ENCODE data around the gene DCTD.
"Not testable (repeated sequence)": the region's sequence is repeated elsewhere in the genome, so short reads cannot be mapped to it uniquely, and the experiment has no call there.

Gene DCTD

GRCh38 chr4:182920676-182921075 lies 3.5 kb upstream of the DCTD start:
- no peak for DNase-seq

GRCh38 chr4:182918791-182919302 lies 1.7 kb upstream of the DCTD start:
- DNase-seq = no peak

- DNase-seq = no peak
Observed at GRCh38 chr4:182918044-182918607, 940 bp upstream of the DCTD start.

- DNase-seq = peak in 1 of 2 experiments; percentile 1
Observed at GRCh38 chr4:182916483-182917181, 554 bp downstream of the DCTD start.

GRCh38 chr4:182914357-182914756 lies 2.8 kb downstream of the DCTD start:
- DNase-seq = no peak

GRCh38 chr4:182913621-182914020 lies 3.6 kb downstream of the DCTD start:
- no peak for DNase-seq

GRCh38 chr4:182913036-182913435 lies 4.2 kb downstream of the DCTD start:
- no peak for DNase-seq

DNA sequence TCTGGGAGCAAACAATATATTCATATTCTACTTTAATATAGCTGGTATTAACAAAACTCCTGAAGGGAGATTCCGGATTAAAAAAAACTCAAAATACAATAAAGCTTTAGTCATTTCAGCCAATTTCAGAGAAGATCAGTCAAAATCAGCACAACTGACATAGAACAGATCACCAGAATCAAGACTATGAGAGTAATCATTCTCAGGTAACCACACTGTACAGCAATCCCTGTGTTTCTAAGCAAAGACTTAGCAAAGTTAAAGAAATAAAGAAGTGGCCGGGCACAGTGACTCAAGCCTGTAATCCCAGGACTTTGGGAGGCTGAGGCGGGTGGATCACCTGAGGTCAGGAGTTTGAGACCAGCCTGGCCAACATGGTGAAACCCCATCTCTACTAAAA lies 9.1 kb downstream of the DCTD start:
- no peak for DNase-seq

GRCh38 chr4:182907396-182907795 lies 9.8 kb downstream of the DCTD start:
- no peak for DNase-seq

DNA sequence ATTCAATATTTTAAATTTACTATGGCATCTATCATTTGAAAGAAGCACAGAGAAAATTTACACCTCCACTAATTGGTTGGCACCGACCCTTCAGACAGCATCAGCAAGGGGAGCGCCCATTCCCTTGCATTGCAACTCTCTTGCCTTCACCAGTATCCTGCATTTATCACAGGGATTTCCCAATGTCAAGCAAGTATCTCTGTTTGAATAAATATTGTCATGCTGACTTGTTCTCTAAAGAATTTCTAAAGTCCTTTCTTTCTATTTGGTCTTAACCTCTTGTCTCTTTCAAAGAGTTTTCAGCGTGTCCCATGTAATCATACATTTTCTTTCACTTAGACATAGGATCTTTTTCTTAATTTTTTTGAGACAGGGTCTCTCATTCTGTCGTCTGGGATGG lies 10.4 kb downstream of the DCTD start:
- DNase-seq = no peak

DNA sequence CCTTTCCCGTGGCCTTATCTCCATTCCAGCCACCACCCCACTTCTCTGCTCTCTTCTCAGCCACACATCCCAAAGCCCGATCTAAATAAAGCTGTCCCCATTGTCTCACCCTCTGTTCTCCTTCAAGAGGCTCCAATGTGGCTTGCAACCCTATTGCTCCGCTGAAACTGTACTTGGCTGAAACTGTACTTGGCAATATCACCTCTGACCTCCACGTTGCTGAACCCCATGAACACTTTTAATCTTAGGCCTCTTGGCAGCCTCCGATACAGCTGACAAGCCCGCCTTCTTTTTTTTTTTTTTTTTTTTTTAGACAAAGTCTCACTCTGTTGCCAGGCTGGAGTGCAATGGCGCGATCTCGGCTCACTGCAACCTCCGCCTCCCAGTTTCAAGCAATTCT lies 12.1 kb downstream of the DCTD start:
- DNase-seq = no peak

GRCh38 chr4:182904211-182904761 lies 12.9 kb downstream of the DCTD start:
- no peak for DNase-seq

GRCh38 chr4:182903013-182903412 lies 14.2 kb downstream of the DCTD start:
- no peak for DNase-seq

- no peak for DNase-seq
Observed at GRCh38 chr4:182901337-182901736, 15.8 kb downstream of the DCTD start.

- not testable (repeated sequence) for DNase-seq
Observed at GRCh38 chr4:182900021-182900420, 17.2 kb downstream of the DCTD start.

DNA sequence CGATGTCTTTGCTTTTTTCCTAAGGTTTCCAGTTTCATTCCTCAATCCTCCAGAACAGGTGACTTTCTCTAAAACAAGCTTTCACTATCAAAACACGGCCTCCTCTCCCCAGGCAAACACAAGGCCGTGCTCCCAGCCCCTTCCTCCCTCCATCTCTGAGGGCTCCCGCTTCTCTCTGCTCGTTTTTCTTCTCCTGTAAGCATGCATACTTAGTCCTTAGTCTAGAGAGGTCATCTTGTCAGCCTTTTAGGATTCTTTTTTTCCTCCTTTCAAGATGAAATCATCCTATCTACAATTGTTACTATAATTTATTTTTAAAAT lies 18.7 kb downstream of the DCTD start:
- no peak for DNase-seq

DNA sequence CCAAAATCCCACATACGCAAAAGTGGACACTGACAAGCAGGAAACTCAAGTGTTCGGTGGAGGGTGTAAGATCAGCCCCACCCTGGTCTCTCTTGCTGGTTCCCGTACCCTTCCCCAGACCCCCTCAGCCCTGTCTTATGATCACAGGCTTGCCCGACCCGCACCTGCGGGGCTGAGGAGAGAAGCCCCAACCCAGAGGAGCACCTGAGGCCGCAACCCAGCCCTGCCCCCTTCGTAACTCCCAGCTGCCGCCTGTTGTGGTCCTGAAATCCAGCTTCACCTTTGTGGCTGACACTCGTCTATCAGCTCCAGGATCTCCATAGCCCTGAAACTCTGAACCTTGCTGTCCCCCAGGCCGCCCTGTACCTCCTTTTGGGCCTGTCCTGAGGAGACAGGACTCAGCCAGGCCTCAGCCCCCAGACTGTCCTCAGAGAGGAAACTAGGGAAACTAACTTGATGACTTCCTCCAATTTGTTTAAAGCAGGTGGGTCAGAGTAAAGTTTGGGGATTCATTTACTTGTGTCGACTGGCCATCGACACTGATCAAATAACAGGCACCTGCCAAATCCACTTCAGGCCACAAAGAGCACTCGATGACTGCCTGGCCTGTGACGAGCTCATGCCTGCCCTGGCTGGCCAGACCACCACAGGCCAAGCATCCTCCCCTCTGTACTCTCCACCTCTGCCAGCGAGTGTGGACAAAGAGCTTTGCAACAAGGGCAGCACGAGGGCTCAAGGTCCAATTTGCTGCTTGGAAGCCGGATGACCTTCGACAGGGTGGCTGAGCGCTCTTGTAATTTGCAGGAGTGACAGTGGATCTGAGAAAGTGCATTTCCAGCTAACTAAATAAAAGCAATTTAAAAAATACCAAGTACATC lies 19.3 kb downstream of the DCTD start:
- no peak for DNase-seq

DNA sequence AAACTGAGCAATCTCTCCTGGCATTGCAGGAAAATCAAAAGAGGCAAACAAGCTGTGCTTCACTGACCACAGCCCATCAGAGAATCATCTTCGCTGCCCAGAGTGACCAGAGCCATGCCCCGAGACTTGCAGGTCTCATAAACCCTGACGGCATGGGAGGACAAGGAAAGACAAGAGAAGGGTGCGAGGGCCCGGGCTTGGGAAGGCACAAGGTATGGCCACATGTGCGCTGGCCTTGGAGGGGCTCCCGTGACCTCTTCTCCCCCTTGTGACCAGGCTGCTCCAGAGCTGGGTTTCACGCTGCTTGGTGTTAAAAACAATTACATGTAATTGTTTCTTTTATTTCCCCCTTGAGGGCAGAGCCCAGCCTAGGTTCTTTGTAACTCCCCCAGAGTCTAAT lies 20.8 kb downstream of the DCTD start:
- DNase-seq = no peak

- DNase-seq = no peak
Observed at GRCh38 chr4:182895791-182896292, 21.3 kb downstream of the DCTD start.

DNA sequence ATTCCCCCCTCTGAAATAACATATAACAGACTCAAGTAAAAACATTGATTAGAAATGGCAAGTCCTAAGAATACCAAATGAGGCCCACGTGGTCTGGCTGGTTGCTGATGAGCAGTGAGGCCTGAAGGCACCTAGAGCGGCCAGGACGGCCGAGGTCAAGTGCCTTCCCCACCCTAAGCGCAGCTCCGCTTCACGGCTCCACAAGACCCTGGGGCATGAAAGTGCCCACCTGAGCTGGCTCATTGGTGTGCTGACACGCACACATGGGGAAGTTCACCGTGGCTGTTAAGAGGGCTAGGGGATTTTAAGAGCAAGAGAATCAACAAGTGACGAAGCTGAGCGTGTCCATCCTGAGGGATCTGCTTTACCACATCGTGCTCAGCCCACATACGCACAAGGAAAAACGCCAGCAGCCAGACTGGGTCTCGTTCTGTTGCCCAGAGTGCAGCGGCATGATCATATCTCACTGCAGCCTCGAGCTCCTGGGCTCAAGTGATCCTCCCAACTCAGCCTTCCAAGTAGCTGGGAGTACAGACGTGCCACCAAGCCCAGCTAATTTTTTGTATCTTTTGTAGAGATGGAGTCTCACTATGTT lies 22.4 kb downstream of the DCTD start:
- DNase-seq = no peak

- no peak for DNase-seq
Observed at GRCh38 chr4:182893474-182894080, 23.6 kb downstream of the DCTD start.

- no peak for DNase-seq
Observed at GRCh38 chr4:182893047-182893446, 24.1 kb downstream of the DCTD start.

- DNase-seq = no peak
Observed at GRCh38 chr4:182890202-182890601, 27.0 kb downstream of the DCTD start.

All from cerebellar nuclear complex (tissue), 1 donor.